Measurements from ENCODE around the gene CLIC4. TPM values are rescaled to one million over a fixed set of nuclear protein-coding genes. Genes with fewer than 3 reads are reported as not detected.

The CLIC4 gene
- total and polyA plus RNA-seq, 10 of the 15 experiments (the other 5 are each of a cell fraction or from before 2014, with no cell fraction given): 20.4 to 107 (median 69.6) TPM

- H3K9ac ChIP-seq (ENCODE audit: control insufficient read depth, insufficient read depth, low read length): no peak overlapping the region
- no peak overlapping the region for H3K4me3 ChIP-seq
- peaks cover 4% of the 10 kb centered on the region for H3K79me2 ChIP-seq (ENCODE audit: control insufficient read depth, insufficient read depth, low read length)
- H3K36me3 ChIP-seq (ENCODE audit: control insufficient read depth in 2 of 2, insufficient read depth in 2 of 2, low read length in 1 of 2): peaks cover 0 to 5% of the 10 kb centered on the region in 2 experiments; a peak in 2 of 4 replicates
- DNase-seq (ENCODE audit: low read depth, low spot score): no peak
- no peak overlapping the region for H3K27ac ChIP-seq (ENCODE audit: control insufficient read depth, insufficient read depth)
- no peaks in the 10 kb centered on the region for H4K20me1 ChIP-seq (ENCODE audit: control insufficient read depth, insufficient read depth)
- no peak overlapping the region for H3K4me2 ChIP-seq (ENCODE audit: control insufficient read depth, insufficient read depth)
- BruUV-seq (replicated peaks): no TSS peak
- ChIA-PET POLR2A (interaction anchor here (0.7 to 1.9 kb wide), 6 partner anchors 60 to 132 kb away, joined by 3 to 6 read pairs (median 5); partner anchors contain the start of gene CLIC4), CTCF (interaction anchor here (0.7 to 16.2 kb wide), 11 partner anchors 9 to 379 kb away, joined by 3 to 655 read pairs (median 4); no protein-coding TSS in a partner anchor), SMC1A (ENCODE audit: uncharacterized antibody, unreplicated experiment) (interaction anchor here (1.0 to 10.5 kb wide), 15 partner anchors 9 to 184 kb away, joined by 3 to 412 read pairs (median 5); partner anchors contain the start of genes CLIC4 and SRRM1), RAD21 (ENCODE audit: unreplicated experiment) (interaction anchor here (1.4 to 10.7 kb wide), 8 partner anchors 7 to 239 kb away, joined by 3 to 377 read pairs (median 9); partner anchors contain the start of gene CLIC4)
- 0% methylated on average over 1 of the region's 1 CpG for WGBS (ENCODE audit: insufficient coverage, insufficient replicate concordance, low lambda C conversion rate, missing lambda C conversion rate)
- no peaks in the 10 kb centered on the region for H3K27me3 ChIP-seq (replicated peaks in 1 of 2; ENCODE audit: control insufficient read depth in 2 of 2, insufficient read depth in 2 of 2, low read length in 1 of 2)
- H3K4me1 ChIP-seq (ENCODE audit: control insufficient read depth, insufficient read depth, low read length): peaks cover 3% of the 10 kb centered on the region; the same call in 1 of the 2 replicates
- no peak for FAIRE-seq
- intact Hi-C loops (cut with micrococcal nuclease; ENCODE audit: unreplicated experiment) (no loop called here), in situ Hi-C loops (cut with MboI) (no loop called here)
- ATAC-seq: no peak
- no peak overlapping the region for H2AFZ ChIP-seq (ENCODE audit: control insufficient read depth, low read depth, low read length)
- no peaks in the 10 kb centered on the region for H3K9me3 ChIP-seq (replicated peaks; ENCODE audit: control insufficient read depth, insufficient read depth, low read length)
- TF ChIP-seq USF1 (IDR thresholded peaks at IDR 0.05; ENCODE audit: borderline replicate concordance, extremely low read length, insufficient read depth, low read depth, low read length): no peak
- TF ChIP-seq SREBF2 (IDR thresholded peaks at IDR 0.05; ENCODE audit: low read length): no peak
- TF ChIP-seq IRF3 (IDR thresholded peaks at IDR 0.05): no peak
- no peak for TF ChIP-seq EED (IDR thresholded peaks at IDR 0.05; ENCODE audit: low read depth)
- no peak for TF ChIP-seq YY1 (IDR thresholded peaks at IDR 0.05; ENCODE audit: low read depth, low read length)
- TF ChIP-seq JUNB (IDR thresholded peaks at IDR 0.05): no peak
- no peak for TF ChIP-seq PAX5 (IDR thresholded peaks at IDR 0.05; ENCODE audit: borderline replicate concordance, low read depth, low read length)
- TF ChIP-seq ZZZ3 (IDR thresholded peaks at IDR 0.05; ENCODE audit: control insufficient read depth, insufficient read length, low read depth): no peak
- TF ChIP-seq E2F8 (IDR thresholded peaks at IDR 0.05; ENCODE audit: low read depth, partially characterized antibody): no peak
- TF ChIP-seq POU2F2 (IDR thresholded peaks at IDR 0.05; ENCODE audit: borderline replicate concordance, low read depth, low read length): no peak
- TF ChIP-seq POLR2AphosphoS5 (IDR thresholded peaks at IDR 0.05; ENCODE audit: low read length): no peak
- no peak for TF ChIP-seq NFXL1 (IDR thresholded peaks at IDR 0.05; ENCODE audit: borderline replicate concordance)
- TF ChIP-seq REST (IDR thresholded peaks at IDR 0.05; ENCODE audit: low read depth, low read length): no peak
- no peak for TF ChIP-seq FOXM1 (IDR thresholded peaks at IDR 0.05; ENCODE audit: low read depth, low read length)
- TF ChIP-seq SIN3A (IDR thresholded peaks at IDR 0.05; ENCODE audit: low read depth, low read length): no peak
Observed at GRCh38 chr1:24826510-24826909, 81.3 kb downstream of the CLIC4 start.
